GM18526 (cell line): Measurements from ENCODE around the gene PUS7.

ENCODE experiments used
- POLR2A ChIP-seq: IDR thresholded peaks from 3 replicates; pipeline ENCODE4 v1.6.1; 2011; ENCODE audit not compliant: insufficient read length; ENCODE audit errors: extremely low read depth

Gene PUS7

DNA sequence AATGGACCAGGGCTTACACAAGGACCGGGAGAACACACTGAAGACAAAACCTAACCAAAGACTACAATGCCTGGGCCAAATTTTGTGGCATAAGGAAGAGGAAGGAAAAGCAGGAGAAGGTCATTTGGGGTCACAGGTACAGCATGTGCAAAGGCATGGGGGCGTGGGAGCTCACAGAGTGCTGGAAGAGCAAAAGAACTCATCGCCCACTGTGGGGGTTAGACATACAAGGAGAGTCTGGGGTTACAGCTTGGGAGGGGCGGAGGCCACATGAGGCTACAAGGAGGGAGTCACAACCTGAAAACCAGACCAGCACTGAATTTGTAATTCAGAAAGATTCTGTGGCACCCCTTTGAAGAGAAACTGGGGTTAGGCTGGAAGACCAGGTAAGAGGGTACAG, 9.7 kb downstream of the PUS7 start:
- no peak for TF ChIP-seq POLR2A

DNA sequence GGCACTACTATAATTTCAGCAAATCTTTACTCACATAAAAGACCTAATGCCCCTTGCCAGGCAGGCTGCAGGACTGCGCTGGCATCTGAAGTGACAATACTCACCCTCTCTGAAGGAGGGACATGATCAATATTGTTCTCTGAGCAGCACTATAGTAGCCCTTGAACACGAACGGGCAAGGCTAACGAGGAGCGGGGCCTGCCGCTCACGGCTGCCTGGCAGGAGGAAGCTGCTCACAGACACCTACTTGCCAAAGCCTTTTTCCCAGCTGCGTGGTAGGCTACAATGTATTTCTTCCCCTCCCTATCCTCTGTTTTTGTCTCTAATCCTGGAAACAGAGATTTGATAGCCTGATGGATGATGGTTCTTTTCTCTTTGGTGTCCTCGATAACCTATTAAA, 19.9 kb downstream of the PUS7 start:
- no peak for TF ChIP-seq POLR2A

DNA sequence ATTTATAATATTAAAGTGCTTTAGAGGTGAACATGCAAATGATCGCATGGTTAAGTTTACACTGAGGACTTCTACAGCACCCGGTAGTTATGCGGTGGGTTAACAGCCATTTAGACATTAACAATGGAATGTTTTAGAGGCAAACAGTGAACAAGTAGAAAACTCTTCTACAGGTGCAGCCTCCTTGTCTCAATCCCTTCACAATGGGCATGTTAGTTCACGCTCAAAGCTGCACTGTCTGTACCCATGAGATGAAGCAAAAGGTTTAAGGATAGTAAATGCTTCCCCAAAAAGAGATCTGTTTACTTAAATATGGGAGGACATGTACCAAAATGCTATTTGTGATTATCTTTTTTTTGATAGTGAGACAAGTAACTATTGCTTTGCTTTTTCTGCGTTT, 25.1 kb downstream of the PUS7 start:
- no peak for TF ChIP-seq POLR2A

DNA sequence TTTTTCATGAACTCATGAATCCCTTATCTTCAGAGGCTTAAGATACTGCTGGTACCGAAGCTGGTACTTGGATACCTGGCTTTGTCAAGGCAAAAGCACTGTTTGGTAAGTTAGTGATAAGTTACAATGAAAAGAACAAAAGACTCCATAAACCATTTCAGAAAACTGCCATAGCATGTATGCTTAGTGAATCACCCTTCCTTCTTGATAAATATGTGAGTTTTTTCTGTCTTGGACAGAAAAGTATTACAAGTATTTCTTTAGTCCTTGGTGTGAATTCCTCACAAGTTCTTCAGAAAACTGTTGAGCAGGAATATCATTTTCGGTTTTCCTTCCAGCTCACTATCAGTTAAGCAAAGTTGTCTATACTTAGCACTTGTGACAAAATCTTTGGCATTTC, 25.6 kb downstream of the PUS7 start:
- TF ChIP-seq POLR2A = no peak

DNA sequence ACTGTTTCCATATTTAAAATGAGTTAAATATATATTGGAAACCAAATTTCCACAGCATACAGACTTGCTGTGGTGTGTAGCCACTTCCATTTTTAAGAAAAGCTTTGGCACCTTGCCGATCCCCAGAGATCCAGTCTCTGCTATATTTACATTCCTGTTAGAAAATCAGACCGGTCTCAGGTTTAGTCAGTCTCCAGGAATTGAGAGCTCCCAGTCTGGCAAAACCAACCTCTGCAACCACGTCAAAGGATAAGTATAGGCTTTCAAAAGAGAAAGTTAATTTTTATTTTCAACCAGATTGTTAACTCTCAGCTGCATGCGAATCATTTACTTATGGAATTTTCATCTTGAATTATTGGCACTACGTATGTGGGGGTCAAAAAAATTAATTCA, 28.2 kb downstream of the PUS7 start:
- TF ChIP-seq POLR2A = no peak

DNA sequence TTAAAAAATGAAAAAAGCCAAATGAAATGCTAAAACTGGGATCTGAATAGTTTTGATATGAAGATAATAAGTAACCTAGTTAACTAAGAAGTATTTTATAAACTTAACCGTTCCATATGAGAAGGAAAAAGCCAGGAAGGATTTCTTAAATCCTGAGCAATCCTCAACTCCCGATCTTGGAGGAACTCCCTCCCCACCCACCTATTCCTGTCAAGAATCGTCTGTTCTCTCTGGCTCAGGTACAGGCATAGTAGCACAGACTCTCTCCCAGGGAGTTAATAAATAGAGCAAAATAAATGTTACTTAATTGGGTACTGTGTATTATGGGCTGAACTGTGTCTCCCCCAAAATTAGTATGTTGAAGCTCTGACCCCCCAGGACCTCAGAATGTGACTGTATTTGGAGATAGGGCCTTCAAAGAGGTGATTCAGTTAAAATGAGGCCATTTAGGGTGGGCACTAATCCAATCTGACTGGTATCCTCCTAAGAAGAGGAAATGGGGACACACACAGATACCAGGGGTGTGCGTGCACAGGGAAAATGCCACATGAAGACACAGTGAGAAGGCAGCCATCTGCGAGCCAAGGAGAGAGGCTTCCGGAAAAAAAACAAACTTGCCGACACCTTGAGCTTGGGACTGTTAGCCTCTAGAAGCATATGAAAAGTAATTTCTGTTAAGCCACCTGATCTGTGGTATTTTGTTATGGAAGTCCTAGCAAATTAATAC, 28.7 kb downstream of the PUS7 start:
- TF ChIP-seq POLR2A = no peak

DNA sequence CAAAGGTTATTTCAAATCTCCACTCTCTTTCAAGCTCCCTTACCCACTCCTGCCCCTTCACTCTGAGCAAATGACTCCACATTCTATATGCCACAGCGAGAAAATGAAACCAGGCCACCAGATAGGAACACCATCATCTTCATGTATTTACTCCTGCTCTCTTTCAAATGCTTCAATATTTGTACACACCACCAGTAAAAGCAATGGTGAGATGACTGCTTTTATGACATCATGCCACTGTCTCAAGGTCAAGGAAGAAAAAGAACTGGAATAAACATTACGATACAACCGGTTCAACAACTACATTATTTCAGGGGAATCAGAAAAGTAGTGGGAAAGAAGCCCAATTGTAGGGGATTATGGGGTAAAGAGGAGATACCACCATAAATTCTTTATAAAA, 32.7 kb downstream of the PUS7 start:
- no peak for TF ChIP-seq POLR2A

DNA sequence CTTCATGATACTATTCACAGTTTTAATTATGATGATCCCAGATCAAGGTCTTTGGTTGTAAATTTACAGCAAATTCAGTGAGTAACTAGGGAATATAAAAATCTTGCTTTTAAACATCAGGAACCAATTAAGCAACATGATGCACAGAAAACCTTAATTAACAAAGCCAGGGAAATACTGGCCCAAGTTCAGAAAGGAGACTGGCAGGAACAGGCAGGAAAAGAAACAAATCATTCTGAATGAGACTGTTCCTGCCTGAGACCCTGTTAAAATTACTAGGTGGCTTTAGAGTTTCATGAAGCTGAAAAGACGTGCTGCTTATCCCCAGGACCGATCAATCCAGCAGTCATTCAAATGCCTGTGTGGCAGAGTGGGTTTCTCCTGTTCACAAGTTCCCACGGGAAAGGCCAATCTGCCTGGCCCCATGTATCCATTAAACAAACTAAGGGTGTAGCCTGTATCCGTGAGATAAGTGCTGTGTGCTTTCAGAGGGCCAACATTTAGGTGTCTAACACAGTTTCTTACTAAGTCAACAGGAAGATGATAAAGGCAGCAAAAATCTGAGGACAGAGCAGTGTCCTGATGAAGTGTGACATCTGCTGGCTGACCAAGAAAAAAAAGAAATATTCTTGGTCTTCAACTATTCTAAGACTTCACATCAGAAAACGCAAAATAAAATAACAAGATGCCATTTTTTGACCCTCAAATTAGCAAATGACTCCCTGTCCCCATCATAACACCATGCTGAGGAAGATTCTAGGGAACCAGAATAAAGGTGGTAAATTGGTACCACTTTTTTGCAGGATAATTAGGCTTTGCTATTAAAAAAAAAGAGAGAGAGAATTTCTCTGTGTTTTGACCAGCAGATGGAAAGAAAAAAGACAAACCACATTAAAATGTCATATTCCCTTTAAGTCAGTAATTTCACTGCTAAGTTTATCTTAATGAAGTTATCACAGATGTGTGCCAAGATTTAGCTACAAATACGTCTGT, 34.2 kb downstream of the PUS7 start:
- TF ChIP-seq POLR2A = no peak

DNA sequence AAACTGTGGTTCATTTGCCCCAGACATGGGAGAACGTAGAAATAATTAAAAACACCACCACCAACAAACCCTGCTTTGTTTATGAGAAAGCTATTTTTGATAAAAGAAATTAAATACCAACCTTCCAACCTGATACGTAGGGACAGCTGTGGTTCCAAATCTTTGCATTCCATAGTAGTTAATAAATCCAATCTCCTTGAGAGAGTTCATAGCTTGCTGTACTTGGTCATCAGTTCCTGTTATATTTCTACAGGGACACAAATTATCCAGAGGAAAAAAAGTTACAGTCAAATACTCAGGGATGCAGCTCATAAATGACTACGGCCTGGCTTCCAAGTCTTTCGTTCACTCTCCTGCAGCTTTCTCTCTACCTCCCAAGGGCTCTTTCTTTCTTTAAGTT, 41.1 kb downstream of the PUS7 start:
- TF ChIP-seq POLR2A = no peak

DNA sequence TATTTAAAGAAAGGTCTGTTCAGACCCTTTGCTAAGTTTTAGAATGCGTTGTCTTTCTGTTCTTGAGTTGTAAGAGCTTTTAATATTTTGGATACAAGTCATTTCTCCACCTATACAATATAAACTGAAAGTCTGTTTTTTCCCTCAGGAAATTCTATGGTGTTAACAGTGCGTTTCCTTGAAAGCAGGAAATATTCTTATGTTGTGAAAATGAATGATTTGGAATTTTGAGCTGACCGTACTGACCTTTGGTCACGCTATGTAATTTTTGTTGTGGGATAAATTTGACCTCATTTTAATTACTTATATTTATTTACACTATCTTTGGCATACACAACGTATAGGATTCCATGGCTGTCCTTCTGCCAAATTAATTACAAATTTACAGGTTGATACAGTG, 43.5 kb downstream of the PUS7 start:
- no peak for TF ChIP-seq POLR2A

DNA sequence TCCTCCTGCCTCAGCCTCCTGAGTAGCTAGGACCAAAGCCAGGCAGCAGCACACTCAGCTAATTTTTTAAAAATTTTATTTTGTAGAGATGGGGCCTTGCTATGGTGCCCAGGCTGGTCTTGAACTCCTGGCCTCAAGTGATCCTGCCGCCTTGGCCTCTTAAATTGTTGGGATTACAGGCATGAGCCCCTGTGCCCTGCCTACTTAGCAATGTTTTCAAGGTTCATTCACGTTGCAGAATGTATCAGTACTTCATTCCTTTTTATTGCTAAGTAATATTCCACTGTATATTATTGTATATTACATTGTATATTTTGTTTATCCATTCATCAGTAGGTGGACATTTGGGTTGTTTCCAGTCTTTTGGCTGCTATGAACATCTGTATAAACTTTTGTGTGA, 44.2 kb downstream of the PUS7 start:
- TF ChIP-seq POLR2A = no peak

DNA sequence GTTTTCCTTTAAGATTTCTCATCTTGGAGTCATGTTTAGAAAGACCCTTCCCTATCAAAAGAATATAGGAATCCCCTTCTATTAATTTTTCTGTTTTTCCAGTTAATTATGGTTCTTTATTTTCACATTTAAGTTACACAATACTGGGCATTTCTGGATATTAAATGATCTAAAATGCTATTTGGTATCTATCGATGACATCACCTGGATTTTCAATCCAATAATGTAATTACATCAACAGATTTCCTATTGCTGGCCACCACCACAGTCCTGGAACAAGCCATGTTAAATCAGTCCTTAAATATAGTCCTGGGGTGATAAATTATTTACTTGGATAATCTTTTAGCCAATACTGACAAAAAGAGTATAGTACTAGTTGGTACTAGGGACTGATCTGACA, 48.0 kb downstream of the PUS7 start:
- TF ChIP-seq POLR2A = no peak

DNA sequence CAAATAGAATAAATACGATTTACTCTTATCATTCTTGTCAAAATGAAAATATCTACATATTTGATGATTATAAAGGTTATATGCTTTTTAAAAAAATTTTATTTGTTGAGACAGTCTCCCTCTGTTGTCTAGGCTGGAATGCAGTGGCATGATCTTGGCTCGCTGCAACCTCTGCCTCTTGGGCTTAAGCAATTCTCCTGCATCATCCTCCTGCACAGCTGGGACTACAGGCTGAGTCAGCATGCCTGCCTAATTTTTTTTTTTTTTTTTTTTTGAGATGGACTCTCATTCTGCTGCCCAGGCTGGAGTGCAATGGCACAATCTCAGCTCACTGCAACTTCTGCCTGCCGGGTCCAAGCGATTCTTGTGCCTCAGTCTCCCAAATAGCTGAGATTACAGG, 48.9 kb downstream of the PUS7 start:
- TF ChIP-seq POLR2A = no peak

DNA sequence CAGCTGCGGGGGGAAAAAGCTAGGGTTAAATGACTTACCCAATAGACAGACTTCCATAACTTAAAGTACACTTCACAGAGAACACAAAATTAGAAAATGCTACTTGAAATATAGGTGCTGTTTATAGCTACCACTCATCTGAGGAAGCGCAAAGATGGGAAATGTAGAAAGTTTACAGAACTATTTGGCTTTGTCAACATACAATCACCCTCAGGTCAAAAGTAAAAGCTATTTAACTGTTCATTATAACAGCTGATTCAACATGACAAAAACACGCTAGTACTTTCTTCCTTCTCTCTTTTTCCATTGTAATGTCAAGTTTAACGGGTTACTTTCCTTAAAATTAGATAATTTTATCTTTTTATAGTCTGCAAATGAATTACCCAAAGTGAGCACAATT, 51.2 kb downstream of the PUS7 start:
- TF ChIP-seq POLR2A = no peak

DNA sequence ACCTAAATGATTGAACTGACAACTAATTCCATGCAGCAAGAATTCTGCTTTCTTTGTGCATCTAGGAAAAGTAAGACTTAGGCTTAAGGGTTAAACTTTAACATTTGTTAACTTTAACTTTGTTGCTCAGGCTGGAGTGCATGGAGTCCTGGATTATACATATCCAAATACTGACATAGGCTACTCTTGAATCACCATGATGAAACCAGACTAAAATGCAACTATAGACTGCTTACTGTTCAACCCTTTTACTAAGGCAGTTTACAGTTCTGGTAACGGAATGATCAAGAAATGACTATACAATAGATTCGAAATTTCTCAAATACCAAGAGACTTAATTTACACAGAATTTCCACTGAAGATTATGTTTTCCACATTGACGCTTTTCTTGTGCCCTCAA, 52.0 kb downstream of the PUS7 start:
- TF ChIP-seq POLR2A = no peak

DNA sequence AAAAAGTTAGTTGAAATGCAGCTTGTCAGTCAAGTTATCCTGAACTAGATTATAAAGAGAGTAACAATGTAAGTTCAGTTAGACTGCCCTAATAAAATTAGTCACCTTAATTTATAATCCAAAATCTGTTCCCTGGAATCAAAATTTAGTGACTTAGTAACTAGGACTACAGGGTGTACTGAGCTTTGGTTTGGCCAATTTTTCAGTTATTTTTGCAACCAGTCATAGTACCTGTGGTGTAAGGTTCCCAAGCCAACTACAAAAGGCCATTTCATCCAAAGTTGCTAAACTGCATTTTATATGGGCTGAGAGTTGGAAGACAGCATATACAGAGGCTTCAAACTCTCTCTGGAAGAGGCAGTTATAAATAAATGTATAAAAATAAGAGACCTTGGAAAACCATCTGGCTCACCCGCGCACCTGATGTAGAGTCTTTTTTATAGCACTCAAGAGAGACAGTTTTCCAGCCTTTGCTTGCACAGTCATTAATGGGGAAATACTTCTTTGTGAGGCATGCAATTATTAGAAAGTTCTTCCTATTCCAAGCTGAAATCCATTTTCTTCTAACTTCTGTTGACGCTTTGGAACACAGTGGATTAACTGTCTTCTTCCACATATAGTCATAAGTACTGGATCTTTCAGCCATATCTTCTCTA, 59.2 kb downstream of the PUS7 start:
- no peak for TF ChIP-seq POLR2A
